SK-MEL-5 (cell line): ENCODE data around the gene ADGRA1. TPM values are rescaled to one million over a fixed set of nuclear protein-coding genes. Genes with fewer than 3 reads are reported as not detected.
A peak's percentile ranks its signal among the peaks of the same experiment; 100 is the strongest.

Experiments
- DNase-seq: peaks from one replicate; pipeline ENCODE4 v3.0.0-alpha.2; 2016; ENCODE audit warnings: low read depth, low spot score
- in situ Hi-C: cut with HindIII; loops from 2 replicates; pipeline ENCODE4 v1.10.0; 2016; ENCODE audit warnings: low sequenced_read_pairs, high pct_unique_total_duplicates, low pct_unique_long_range_greater_than_20kb
- total RNA-seq: library from RNA; depleted of rRNA; stranded (reverse); fragments of >200 nt; shearing (Covaris generic); gene quantifications from 2 replicates; pipeline ENCODE4 v1.2.3, GENCODE V29; 2014

Gene ADGRA1
- total RNA-seq, 1 experiment from 2014 or later = not detected

DNA sequence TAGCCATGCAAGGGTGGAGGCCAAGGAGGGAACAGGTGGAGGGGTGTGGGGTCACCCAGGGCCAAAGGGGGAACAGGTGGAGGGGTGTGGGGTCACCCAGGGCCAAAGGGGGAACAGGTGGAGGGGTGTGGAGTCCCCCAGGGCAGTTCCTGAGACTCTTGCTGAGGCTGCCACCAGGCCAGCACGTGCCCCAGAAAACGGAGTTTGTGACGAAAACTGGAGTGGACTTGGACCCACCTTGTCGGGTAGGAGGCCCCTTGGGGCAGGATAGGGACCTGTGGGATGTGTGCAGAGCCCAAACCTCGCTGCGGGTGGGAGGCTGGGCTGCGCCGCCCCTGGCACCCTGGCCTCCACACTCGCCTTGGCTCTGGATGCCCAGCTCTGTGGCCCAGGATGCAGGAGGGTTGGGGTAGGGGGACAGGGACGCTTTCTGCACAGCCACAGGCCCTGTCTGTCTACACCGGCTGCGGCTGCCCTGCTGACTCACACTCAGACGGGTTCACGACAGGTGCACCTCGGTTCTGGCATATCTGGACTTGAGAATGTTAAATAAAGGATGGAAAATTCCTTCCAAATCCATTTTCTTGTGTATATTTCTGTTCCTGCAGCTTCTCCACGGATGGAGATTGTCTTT is 562 bp upstream of the ADGRA1 start:
- in situ Hi-C loops = no loop called here

DNA sequence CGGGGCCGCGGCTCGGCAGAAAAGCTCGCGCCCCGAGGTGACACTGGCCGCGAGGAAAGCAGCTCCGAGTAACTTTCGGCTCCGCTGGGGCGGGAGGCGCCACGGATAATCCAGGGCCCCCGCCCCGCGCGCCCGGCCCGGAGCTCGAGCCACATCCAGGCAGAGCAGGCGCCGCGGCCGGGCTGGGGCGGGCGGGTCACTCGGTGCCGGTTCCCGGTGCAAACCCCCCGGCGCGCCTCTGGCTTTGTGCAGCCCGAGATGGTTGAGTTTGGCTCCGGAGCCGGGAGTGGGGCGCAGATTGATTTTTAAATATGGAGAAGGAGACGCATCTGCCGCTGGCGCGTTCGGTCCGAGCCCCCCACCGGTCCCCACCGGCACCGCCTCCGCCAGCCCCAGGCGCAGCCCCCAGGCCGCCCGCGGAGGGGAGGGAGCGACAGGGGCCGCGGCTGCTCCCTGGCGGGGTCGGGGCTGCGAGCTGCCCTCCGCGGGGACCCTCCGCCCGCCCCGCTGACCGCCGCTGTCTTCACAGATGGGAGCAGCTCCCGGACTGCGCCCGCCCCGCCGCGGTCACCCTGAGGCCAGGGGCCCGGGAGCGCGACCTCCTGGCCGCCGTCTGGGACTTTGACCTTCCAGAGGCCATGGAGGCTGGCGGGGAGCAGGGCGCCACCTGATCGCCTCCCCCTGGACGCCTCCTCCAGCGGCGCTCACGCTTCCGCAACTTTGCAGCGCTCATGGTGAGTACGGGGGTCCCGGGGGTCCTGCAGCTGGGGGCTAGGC is 643 bp downstream of the ADGRA1 start:
- no peak for DNase-seq
- in situ Hi-C loops = no loop called here

More for the DNA sequence above, 562 bp upstream of the ADGRA1 start:
- no peak for DNase-seq

- in situ Hi-C loops = no loop called here
- no peak for DNase-seq
Measured at GRCh38 chr10:133088956-133089800, 1.5 kb downstream of the ADGRA1 start.

GRCh38 chr10:133090101-133090500 is 2.4 kb downstream of the ADGRA1 start:
- in situ Hi-C loops = no loop called here
- no peak for DNase-seq

- DNase-seq = no peak
- in situ Hi-C loops = no loop called here
Measured at GRCh38 chr10:133090654-133091053, 2.9 kb downstream of the ADGRA1 start.

DNA sequence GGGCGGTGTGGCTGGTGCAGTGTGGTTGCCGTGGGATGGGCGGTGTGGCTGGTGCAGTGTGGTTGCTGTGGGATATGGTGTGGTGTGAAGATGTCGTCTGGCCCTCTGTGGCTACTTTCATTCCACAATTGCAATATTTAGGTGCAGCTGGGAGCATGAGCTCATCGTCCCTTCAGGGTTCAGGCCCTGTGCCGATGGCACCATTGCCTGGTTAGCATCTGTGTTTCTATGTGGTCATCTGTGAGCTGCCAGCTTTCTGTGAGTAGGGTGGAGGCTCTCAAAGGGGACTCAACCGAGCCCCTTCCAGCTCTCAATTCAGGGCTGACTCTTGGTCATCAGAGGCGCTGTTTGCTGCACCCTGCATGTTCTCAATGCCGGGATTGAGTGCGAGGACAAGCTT is 3.6 kb downstream of the ADGRA1 start:
- in situ Hi-C loops = no loop called here

DNA sequence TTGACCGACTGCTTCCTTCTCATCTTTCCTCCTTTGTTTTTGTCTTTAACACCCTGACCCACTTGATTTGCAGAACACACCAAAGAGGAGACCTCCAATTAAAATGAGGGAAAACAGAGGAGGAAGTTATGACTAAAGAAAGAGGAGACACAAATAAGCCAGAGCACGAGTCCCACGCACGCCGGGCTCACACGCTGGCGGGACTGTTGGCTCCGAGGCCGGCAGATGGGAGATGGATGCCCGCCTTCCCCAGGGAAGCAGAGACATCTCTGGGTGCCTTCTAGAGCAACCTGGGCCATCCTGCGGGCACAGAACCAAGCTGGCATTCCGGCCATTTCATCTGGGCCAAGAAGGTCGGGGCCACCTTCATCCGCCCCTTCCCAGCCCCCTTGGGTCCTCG is 5.6 kb downstream of the ADGRA1 start:
- in situ Hi-C loops = no loop called here
- no peak for DNase-seq

More for the DNA sequence above, 3.6 kb downstream of the ADGRA1 start:
- DNase-seq = no peak

DNA sequence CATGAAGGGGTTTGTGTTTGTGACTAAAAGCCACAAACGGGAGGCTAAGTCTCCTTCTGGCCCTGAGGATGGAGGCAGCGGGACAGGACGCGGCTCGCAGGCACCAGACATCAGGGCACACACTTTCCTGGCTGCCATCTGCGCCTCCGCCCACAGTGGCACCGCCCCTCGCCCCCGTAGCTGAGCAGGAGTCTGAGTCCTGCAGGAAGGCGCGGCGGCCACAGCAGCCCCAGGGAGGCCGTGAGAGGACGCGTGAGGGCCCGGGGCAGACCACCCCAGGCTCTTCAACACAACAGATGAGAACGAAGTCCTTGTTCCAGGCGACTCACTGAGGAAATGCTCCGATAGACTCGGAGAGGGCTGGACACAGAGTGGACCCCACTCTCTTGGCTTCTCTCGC is 6.6 kb downstream of the ADGRA1 start:
- in situ Hi-C loops = no loop called here
- DNase-seq = no peak

DNA sequence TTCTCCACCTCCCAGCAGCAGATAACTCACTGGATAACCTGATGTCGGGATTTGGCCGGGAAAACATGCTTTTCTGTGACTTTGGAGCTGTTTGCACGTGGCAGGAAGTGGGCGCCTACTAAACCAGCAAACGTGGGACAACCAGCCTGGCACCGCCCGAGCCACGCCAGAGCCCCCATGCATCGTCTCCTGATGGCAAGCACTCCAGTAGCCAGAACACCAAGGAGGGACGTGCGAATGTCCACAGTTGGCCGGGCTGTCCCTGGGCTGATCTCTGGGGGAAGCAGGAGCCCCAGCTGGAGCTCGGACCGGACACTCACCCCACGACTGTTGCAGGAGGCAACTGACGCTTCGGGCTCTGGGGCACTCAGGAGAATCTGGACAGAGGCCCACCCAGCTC is 7.1 kb downstream of the ADGRA1 start:
- no peak for DNase-seq
- in situ Hi-C loops = no loop called here

DNA sequence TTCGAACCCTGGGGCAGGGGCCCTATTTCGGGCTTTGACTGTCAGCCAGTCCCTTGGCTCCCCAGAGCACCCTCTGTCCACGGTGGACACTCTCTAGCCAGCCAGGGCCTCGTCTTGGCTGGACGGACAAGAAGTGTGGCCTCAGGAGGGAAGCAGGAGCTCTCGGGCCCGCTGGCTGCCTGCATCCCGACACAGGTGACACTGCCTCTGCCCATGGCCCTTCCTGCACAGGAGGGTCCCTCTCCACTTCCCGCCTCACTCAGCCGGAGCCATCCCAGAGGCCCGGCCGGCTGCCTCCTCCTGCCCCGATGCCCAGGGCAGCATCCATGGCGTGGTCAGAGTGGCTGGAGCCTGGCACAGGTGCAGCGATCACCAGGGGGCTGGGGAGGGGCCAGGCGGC is 7.9 kb downstream of the ADGRA1 start:
- no peak for DNase-seq
- in situ Hi-C loops = no loop called here

- peak; percentile 25 for DNase-seq
- in situ Hi-C loops = no loop called here
Measured at GRCh38 chr10:133096616-133097269, 9.0 kb downstream of the ADGRA1 start.

DNA sequence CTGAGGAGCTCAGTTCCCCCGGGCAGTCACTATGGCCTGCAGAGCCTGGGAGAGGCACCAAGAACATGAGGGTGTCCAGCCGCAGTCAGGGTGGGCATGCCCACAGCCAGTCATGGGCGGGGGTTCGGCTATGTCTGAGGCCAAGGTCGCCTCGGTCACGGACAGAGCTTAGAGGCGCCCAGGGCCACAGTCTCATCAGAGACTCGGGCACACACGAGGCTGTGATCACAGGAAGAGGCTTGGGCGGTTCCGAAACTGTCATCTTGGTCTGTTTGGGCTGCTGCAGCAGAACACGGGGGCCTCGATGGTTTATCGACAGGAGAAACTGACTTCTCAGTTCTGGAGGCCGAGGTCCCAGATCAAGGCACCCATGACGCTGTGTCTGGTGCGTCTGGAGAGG is 9.7 kb downstream of the ADGRA1 start:
- in situ Hi-C loops = no loop called here
- DNase-seq = no peak

- in situ Hi-C loops = no loop called here
- DNase-seq = no peak
Measured at GRCh38 chr10:133097961-133098360, 10.2 kb downstream of the ADGRA1 start.

DNA sequence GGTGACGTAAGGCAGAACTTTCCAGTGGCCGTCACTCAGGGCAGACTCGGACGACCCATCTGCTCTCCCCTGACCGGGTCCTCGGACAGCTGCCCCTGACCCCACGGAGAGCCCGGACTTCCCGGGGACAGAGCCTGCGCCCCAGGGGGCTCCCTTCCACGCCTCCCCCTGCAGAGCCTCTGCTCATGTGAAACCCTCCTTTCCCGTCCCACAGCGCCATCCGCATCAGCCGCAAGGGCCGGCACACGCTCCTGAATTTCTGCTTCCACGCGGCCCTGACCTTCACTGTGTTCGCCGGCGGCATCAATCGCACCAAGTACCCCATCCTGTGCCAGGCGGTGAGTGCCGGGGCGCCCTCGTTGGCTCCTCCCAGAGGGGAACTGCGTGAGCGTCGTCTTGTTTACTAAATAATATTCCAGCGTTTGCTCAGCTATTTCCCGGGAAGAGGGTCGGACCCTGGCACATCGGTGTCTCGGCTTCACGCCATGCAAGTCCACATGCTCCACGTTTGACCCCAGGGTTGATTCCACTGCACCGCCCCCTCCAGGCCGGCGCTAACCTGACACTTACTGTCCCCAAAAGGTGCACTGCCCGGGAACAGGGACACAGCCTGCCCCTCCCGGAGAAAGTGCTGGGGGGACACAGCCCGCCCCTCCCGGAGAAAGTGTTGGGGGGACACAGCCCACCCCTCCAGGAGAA is 10.9 kb downstream of the ADGRA1 start:
- DNase-seq = no peak
- in situ Hi-C loops = no loop called here

- no peak for DNase-seq
- in situ Hi-C loops = no loop called here
Measured at GRCh38 chr10:133099571-133099970, 11.8 kb downstream of the ADGRA1 start.

DNA sequence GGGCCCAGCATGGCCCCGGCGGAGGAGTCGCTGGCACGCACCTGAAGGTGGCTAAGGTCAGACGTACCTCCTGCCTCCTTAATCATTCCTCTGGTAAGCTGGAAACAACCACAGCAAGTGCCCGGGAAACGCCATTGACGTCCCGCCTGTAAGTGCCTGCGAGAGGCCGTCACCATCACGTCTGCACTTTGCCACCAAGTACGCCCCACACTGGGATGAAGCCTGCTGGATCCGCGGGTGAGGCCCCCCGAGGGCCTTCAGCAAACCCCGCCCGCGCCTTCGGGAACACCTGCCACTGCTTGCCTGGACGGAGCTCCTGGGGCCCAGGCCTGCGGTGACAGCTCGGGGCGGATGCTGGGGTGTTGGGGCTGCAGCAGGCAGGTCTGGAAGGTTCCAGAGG is 12.5 kb downstream of the ADGRA1 start:
- in situ Hi-C loops = no loop called here
- no peak for DNase-seq

GRCh38 chr10:133100706-133101415 is 13.1 kb downstream of the ADGRA1 start:
- in situ Hi-C loops = no loop called here
- peak; percentile 5 for DNase-seq
